H1 (cell line): ENCODE data around the gene RLBP1. TPM values are rescaled to one million over a fixed set of nuclear protein-coding genes. Genes with fewer than 3 reads are reported as not detected.

Experiments used
- CTCF ChIA-PET: fragments of 300-600 bp; sonication (Branson Sonifier 250); formaldehyde crosslinking; loops from one replicate; lab custom pipeline; 2021; ENCODE audit not compliant: partially characterized antibody; lab: Charles Lee
- POLR2A ChIA-PET: fragments of 300-600 bp; sonication (Branson Sonifier 250); formaldehyde crosslinking; loops from one replicate; lab custom pipeline; 2021; ENCODE audit warnings: inconsistent platforms; ENCODE audit not compliant: partially characterized antibody; lab: Charles Lee
- DNase-seq, 2 experiments: peaks; one replicate each; pipeline versions ENCODE4 v3.0.0 to v3.0.0-alpha.2; 2010 to 2022; ENCODE audit warnings: low spot score in 2 of 2, low read depth in 1 of 2, mixed read lengths in 1 of 2
- FAIRE-seq: peaks from 2 replicates; lab custom pipeline; 2011; peaks lifted over from hg19 to GRCh38; lab: Jason Lieb, UNC
- H2AFZ ChIP-seq: 2 replicates; pipeline ENCODE4 v1.8.1; 2012; ENCODE audit warnings: low read length, inconsistent platforms
- H2AK5ac ChIP-seq: 2 replicates; pipeline ENCODE4 v1.6.1; 2013; ENCODE audit warnings: low read depth, low read length
- H2BK120ac ChIP-seq: replicated peaks from 2 replicates; pipeline ENCODE3; 2013; ENCODE audit warnings: low read depth, low read length, inconsistent platforms
- H2BK12ac ChIP-seq: 2 replicates; pipeline ENCODE4 v1.6.1; 2013; ENCODE audit warnings: low read depth, low read length
- H2BK15ac ChIP-seq: 2 replicates; pipeline ENCODE4 v1.6.1; 2013; ENCODE audit warnings: low read length
- H2BK20ac ChIP-seq: 2 replicates; pipeline ENCODE4 v1.6.1; 2013; ENCODE audit warnings: low read length
- H2BK5ac ChIP-seq: 2 replicates; pipeline ENCODE4 v1.6.1; 2013; ENCODE audit warnings: low read depth, low read length
- H3K14ac ChIP-seq: 2 replicates; pipeline ENCODE4 v1.6.1; 2013; ENCODE audit warnings: inconsistent platforms; ENCODE audit not compliant: insufficient read length
- H3K18ac ChIP-seq: 2 replicates; pipeline ENCODE4 v1.6.1; 2013; ENCODE audit warnings: low read length; ENCODE audit errors: extremely low read depth
- H3K23ac ChIP-seq: 2 replicates; pipeline ENCODE4 v1.6.1; 2013; ENCODE audit warnings: inconsistent platforms; ENCODE audit not compliant: insufficient read length
- H3K23me2 ChIP-seq: 2 replicates; pipeline ENCODE4 v1.6.1; 2013; ENCODE audit warnings: low read depth, low read length
- H3K27ac ChIP-seq: 2 replicates; pipeline ENCODE4 v1.6.1; 2011; ENCODE audit warnings: low read depth, low read length, inconsistent platforms
- H3K27me3 ChIP-seq, 4 experiments: replicated peaks in 1 of 4; 1 replicate in 1 of 4; 2 replicates in 3 of 4; pipeline versions ENCODE4 v1.6.1 to v1.8.1; 2011 to 2013; ENCODE audit warnings: low read length in 3 of 4, mild to moderate bottlenecking in 3 of 4, inconsistent platforms in 2 of 4, mixed read lengths in 2 of 4, moderate library complexity in 1 of 4; ENCODE audit not compliant: control insufficient read depth in 3 of 4, insufficient read depth in 3 of 4; ENCODE audit errors: extremely low read depth in 1 of 4
- H3K36me3 ChIP-seq, 4 experiments: 2 replicates each; pipeline versions ENCODE4 v1.6.1 to v1.8.1; 2011 to 2013; ENCODE audit warnings: mild to moderate bottlenecking in 4 of 4, low read length in 3 of 4, moderate library complexity in 2 of 4, control low read depth in 1 of 4, inconsistent platforms in 1 of 4; ENCODE audit not compliant: insufficient read depth in 4 of 4, control insufficient read depth in 2 of 4
- H3K4ac ChIP-seq: replicated peaks from 2 replicates; pipeline ENCODE3; 2013; ENCODE audit warnings: low read length, low read depth, mixed read lengths, inconsistent platforms; ENCODE audit not compliant: insufficient read length
- H3K4me1 ChIP-seq, 4 experiments: replicated peaks in 1 of 4; 1 replicate in 1 of 4; 2 replicates in 3 of 4; pipeline versions ENCODE4 v1.6.1 to v1.8.1; 2011 to 2013; ENCODE audit warnings: low read length in 3 of 4, inconsistent platforms in 2 of 4, mixed read lengths in 1 of 4; ENCODE audit not compliant: insufficient read depth in 4 of 4, control insufficient read depth in 3 of 4
- H3K4me2 ChIP-seq, 2 experiments: 2 replicates each; pipeline versions ENCODE4 v1.6.1 to v1.8.1; 2011 to 2013; ENCODE audit warnings: low read depth in 2 of 2, low read length in 2 of 2, control low read depth in 1 of 2, inconsistent platforms in 1 of 2, mild to moderate bottlenecking in 1 of 2; ENCODE audit not compliant: insufficient read depth in 1 of 2
- H3K4me3 ChIP-seq, 4 experiments: fragments of 200-600, 300-600 bp in 1 of 4; sonication (generic), shearing (Covaris generic), sonication (Bioruptor Twin) in 1 of 4; 2 replicates each; pipeline versions ENCODE4 v1.5.1 to v1.8.1; 2011 to 2016; ENCODE audit warnings: low read length in 4 of 4, low read depth in 3 of 4, control low read depth in 2 of 4, inconsistent platforms in 2 of 4, mild to moderate bottlenecking in 2 of 4, mixed read lengths in 1 of 4, moderate library complexity in 1 of 4; ENCODE audit not compliant: insufficient read depth in 2 of 4; ENCODE audit errors: extremely low read depth in 1 of 4
- H3K56ac ChIP-seq: replicated peaks from 2 replicates; pipeline ENCODE3; 2013; ENCODE audit warnings: low read depth, mild to moderate bottlenecking, mixed read lengths, low read length, inconsistent platforms; ENCODE audit not compliant: insufficient read length
- H3K79me1 ChIP-seq: 2 replicates; pipeline ENCODE4 v1.6.1; 2013; ENCODE audit warnings: low read depth, low read length, control low read depth
- H3K79me2 ChIP-seq, 2 experiments: 2 replicates each; pipeline versions ENCODE4 v1.6.1 to v1.8.1; 2012 to 2013; ENCODE audit warnings: low read length in 2 of 2, mild to moderate bottlenecking in 2 of 2, inconsistent platforms in 1 of 2; ENCODE audit not compliant: insufficient read depth in 2 of 2, control insufficient read depth in 1 of 2
- H3K9ac ChIP-seq, 4 experiments: replicated peaks in 1 of 4; 1 replicate in 1 of 4; 2 replicates in 3 of 4; pipeline versions ENCODE4 v1.6.1 to v1.8.1; 2011 to 2013; ENCODE audit warnings: low read depth in 3 of 4, low read length in 3 of 4, control low read depth in 2 of 4, mild to moderate bottlenecking in 2 of 4, moderate library complexity in 2 of 4, inconsistent platforms in 1 of 4; ENCODE audit errors: extremely low read depth in 1 of 4
- H3K9me3 ChIP-seq, 2 experiments: 2 replicates each; pipeline versions ENCODE4 v1.6.1 to v1.8.1; 2012 to 2013; ENCODE audit warnings: mild to moderate bottlenecking in 2 of 2, moderate library complexity in 2 of 2, control low read depth in 1 of 2, inconsistent platforms in 1 of 2, low read depth in 1 of 2, low read length in 1 of 2, mixed read lengths in 1 of 2; ENCODE audit not compliant: insufficient read depth in 2 of 2
- H4K20me1 ChIP-seq, 2 experiments: replicated peaks in 1 of 2; 2 replicates each; pipeline versions ENCODE3 to v1.8.1; 2011 to 2013; ENCODE audit warnings: inconsistent platforms in 2 of 2, low read length in 2 of 2, mild to moderate bottlenecking in 1 of 2; ENCODE audit not compliant: insufficient read depth in 2 of 2, control insufficient read depth in 1 of 2
- H4K5ac ChIP-seq: 2 replicates; pipeline ENCODE4 v1.6.1; 2013; ENCODE audit warnings: low read length, low read depth, mixed read lengths, inconsistent platforms; ENCODE audit not compliant: insufficient read length
- H4K8ac ChIP-seq: 2 replicates; pipeline ENCODE4 v1.8.0; 2013; ENCODE audit warnings: mild to moderate bottlenecking, moderate library complexity, low read length, inconsistent platforms; ENCODE audit not compliant: insufficient read depth; ENCODE audit errors: extremely low read depth
- H4K91ac ChIP-seq: replicated peaks from 2 replicates; pipeline ENCODE3; 2013; ENCODE audit warnings: low read length, mixed read lengths, inconsistent platforms; ENCODE audit not compliant: insufficient read length
- BACH1 ChIP-seq: IDR thresholded peaks from 2 replicates; pipeline ENCODE4 v1.6.1; 2012; ENCODE audit warnings: low read length, improper control_type of control experiment
- BCL11A ChIP-seq, 2 experiments: IDR thresholded peaks; one replicate each; pipeline ENCODE4 v1.6.1; 2011; ENCODE audit warnings: low read depth in 2 of 2, low read length in 2 of 2, mild to moderate bottlenecking in 2 of 2
- CREB1 ChIP-seq: IDR thresholded peaks from 2 replicates; pipeline ENCODE4 v1.6.1; 2012; ENCODE audit warnings: inconsistent platforms
- EGR1 ChIP-seq: IDR thresholded peaks from 2 replicates; pipeline ENCODE4 v1.6.1; 2011; ENCODE audit warnings: low read depth, low read length, borderline replicate concordance
- HDAC2 ChIP-seq, 2 experiments: fragments of 300-600 bp in 1 of 2; sonication (generic) in 1 of 2; IDR thresholded peaks; 2 replicates each; pipeline ENCODE4 v1.6.1; 2011 to 2012; ENCODE audit warnings: low read depth in 2 of 2, low read length in 2 of 2, mild to moderate bottlenecking in 2 of 2, moderate library complexity in 2 of 2, borderline replicate concordance in 1 of 2, inconsistent platforms in 1 of 2
- HDAC6 ChIP-seq: IDR thresholded peaks from one replicate; pipeline ENCODE4 v1.7.1; 2012; ENCODE audit warnings: low read depth, mild to moderate bottlenecking, inconsistent platforms, low read length, moderate library complexity
- KDM1A ChIP-seq: fragments of 200-600, 300-600 bp; sonication (generic); IDR thresholded peaks from 2 replicates; pipeline ENCODE4 v1.7.1; 2016; ENCODE audit warnings: mild to moderate bottlenecking, low read length, borderline replicate concordance
- PHF8 ChIP-seq: fragments of 200-600 bp; sonication (generic); conservative IDR thresholded peaks from 2 replicates; pipeline ENCODE4 v1.7.1; 2012; ENCODE audit warnings: low read depth, mild to moderate bottlenecking, inconsistent platforms, low read length, moderate library complexity
- POLR2AphosphoS5 ChIP-seq: IDR thresholded peaks from 2 replicates; pipeline ENCODE4 v1.6.1; 2011; ENCODE audit warnings: low read depth, low read length
- POU5F1 ChIP-seq: IDR thresholded peaks from 2 replicates; pipeline ENCODE4 v1.6.1; 2011; ENCODE audit warnings: low read depth, mild to moderate bottlenecking, low read length, moderate library complexity
- SP1 ChIP-seq: IDR thresholded peaks from 2 replicates; pipeline ENCODE4 v1.6.1; 2011; ENCODE audit warnings: low read depth, low read length
- SP2 ChIP-seq: IDR thresholded peaks from 2 replicates; pipeline ENCODE4 v1.6.1; 2012; ENCODE audit warnings: mild to moderate bottlenecking, low read length, inconsistent platforms
- SUZ12 ChIP-seq: fragments of 200-600 bp; sonication (generic); IDR thresholded peaks from 2 replicates; pipeline ENCODE4 v1.6.1; 2012; ENCODE audit warnings: mild to moderate bottlenecking, inconsistent platforms, low read length, moderate library complexity, mixed read lengths
- TAF1 ChIP-seq: IDR thresholded peaks from 2 replicates; pipeline ENCODE4 v1.6.1; 2011; ENCODE audit warnings: mild to moderate bottlenecking, low read depth, low read length
- USF2 ChIP-seq: IDR thresholded peaks from 2 replicates; pipeline ENCODE4 v1.6.1; 2011; ENCODE audit warnings: low read length, improper control_type of control experiment
- WGBS, 2 experiments: shearing (Covaris generic) in 1 of 2; methylation state at CpG; one replicate each; pipeline versions ENCODE4 v1.1.6 to v1.1.7; 2013 to 2015; ENCODE audit warnings: low lambda C conversion rate in 2 of 2, mixed read lengths in 2 of 2, inconsistent platforms in 1 of 2, low coverage in 1 of 2, missing lambda C conversion rate in 1 of 2; ENCODE audit not compliant: insufficient replicate concordance in 2 of 2, insufficient coverage in 1 of 2, insufficient read length in 1 of 2; ENCODE audit errors: extremely low coverage in 1 of 2, missing lambda C conversion rate in 1 of 2; 5-methylcytosine and 5-hydroxymethylcytosine counted together
- polyA plus RNA-seq, 7 experiments: library from polyadenylated mRNA; depleted of rRNA in 3 of 7; stranded (reverse) in 5 of 7; unstranded in 2 of 7; fragments of >200 nt in 5 of 7; fragments of 200-250 nt in 2 of 7; gene quantifications; 1 replicate in 5 of 7; 2 replicates in 1 of 7; 4 replicates in 1 of 7; pipeline versions ENCODE4 v1.2.1 to v1.2.3, GENCODE V29; 2011 to 2013; ENCODE audit warnings: missing spikeins in 2 of 7, mixed read lengths in 2 of 7
- total RNA-seq: library from RNA; stranded (reverse); fragmentation: NEBNext Ultra II Directional; extraction: Animal tissue kit (Norgen Biotek cat#: 25700); gene quantifications from 2 replicates; pipeline ENCODE4 v1.2.1, GENCODE V29; 2021

RLBP1 gene
- total and polyA plus RNA-seq, 2 of the 8 experiments (the other 6 are each of a cell fraction or from before 2014, with no cell fraction given) = 0.05 TPM; not detected in 1

- Histone ChIP-seq H2BK20ac (no peak overlapping the region), H3K27ac (no peak overlapping the region), H4K91ac (no peak overlapping the region), H2BK15ac (no peak overlapping the region), H3K36me3 (no peaks in the 10 kb centered on the region), H4K8ac (no peak overlapping the region), H3K18ac (no peak overlapping the region), H3K4me2 (no peak overlapping the region), H2AK5ac (no peak overlapping the region), H3K79me2 (no peaks in the 10 kb centered on the region), H2BK12ac (no peak overlapping the region), H3K27me3 (no peaks in the 10 kb centered on the region), H2AFZ (no peak overlapping the region), H3K4me3 (no peak overlapping the region), H3K23ac (no peak overlapping the region), H2BK120ac (no peak overlapping the region), H4K5ac (no peak overlapping the region), H3K9ac (no peak overlapping the region), H3K79me1 (no peaks in the 10 kb centered on the region), H3K14ac (no peak overlapping the region), H4K20me1 (no peaks in the 10 kb centered on the region), H3K23me2 (no peaks in the 10 kb centered on the region), H3K9me3 (no peaks in the 10 kb centered on the region), H3K4ac (no peak overlapping the region), H3K4me1 (peaks cover 0 to 9% (median 5%) of the 10 kb centered on the region in 4 experiments; a peak in 2 of 7 replicates), H3K56ac (no peak overlapping the region), H2BK5ac (no peak overlapping the region)
- CTCF ChIA-PET = interaction anchor here (1.5 to 8.1 kb wide), 2 partner anchors 10 to 15 kb away, joined by 6 to 60 read pairs; no protein-coding TSS in a partner anchor
- FAIRE-seq = no peak
- 87% methylated on average over 3 of the region's 3 CpGs; no CpG with 5 or more reads in 1 of the 2 experiments for WGBS, 2 experiments
- no peak for DNase-seq
- POLR2A ChIA-PET = interaction anchor here (1.6 kb wide), 1 partner anchor 20 kb away, joined by 3 read pairs; no protein-coding TSS in a partner anchor
- TF ChIP-seq SUZ12 (no peak), EGR1 (no peak), TAF1 (no peak), HDAC6 (no peak), USF2 (no peak), CREB1 (no peak), SP1 (no peak), BACH1 (no peak), POU5F1 (no peak), PHF8 (no peak), BCL11A (IDR thresholded peaks at IDR 0.05; ENCODE audit: low read depth in 2 of 2, low read length in 2 of 2) (no peak), SP2 (no peak), HDAC2 (IDR thresholded peaks at IDR 0.05; ENCODE audit: borderline replicate concordance in 1 of 2, low read depth in 2 of 2, low read length in 2 of 2) (no peak), KDM1A (no peak), POLR2AphosphoS5 (no peak)
Observed at GRCh38 chr15:89161666-89162065, 59.7 kb downstream of the RLBP1 start.
